ENCODE measurements around the gene DBP.
"Not testable (repeated sequence)": the region's sequence is repeated elsewhere in the genome, so short reads cannot be mapped to it uniquely, and the experiment has no call there.

DBP gene, protein sequence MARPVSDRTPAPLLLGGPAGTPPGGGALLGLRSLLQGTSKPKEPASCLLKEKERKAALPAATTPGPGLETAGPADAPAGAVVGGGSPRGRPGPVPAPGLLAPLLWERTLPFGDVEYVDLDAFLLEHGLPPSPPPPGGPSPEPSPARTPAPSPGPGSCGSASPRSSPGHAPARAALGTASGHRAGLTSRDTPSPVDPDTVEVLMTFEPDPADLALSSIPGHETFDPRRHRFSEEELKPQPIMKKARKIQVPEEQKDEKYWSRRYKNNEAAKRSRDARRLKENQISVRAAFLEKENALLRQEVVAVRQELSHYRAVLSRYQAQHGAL

GRCh38 chr19:48636859-48637448, at the start of gene DBP:
DBP (minus strand) TSS chr19:48637379; CDS start chr19:48636994, 385 bp downstream.
- DNase-seq (ENCODE audit: low read depth): no peak

GRCh38 chr19:48686637-48687036, 49.5 kb upstream of the DBP start:
- DNase-seq (ENCODE audit: low read depth): not testable (repeated sequence)

GRCh38 chr19:48686088-48686487, 48.9 kb upstream of the DBP start:
- no peak for DNase-seq (ENCODE audit: low read depth)

GRCh38 chr19:48685583-48685982, 48.4 kb upstream of the DBP start:
- no peak for DNase-seq (ENCODE audit: low read depth)

GRCh38 chr19:48683349-48683748, 46.2 kb upstream of the DBP start:
- DNase-seq (ENCODE audit: low read depth): no peak

- peak; percentile 77 for DNase-seq (ENCODE audit: low read depth)
Measured at GRCh38 chr19:48681127-48681470, 43.9 kb upstream of the DBP start.

DNA sequence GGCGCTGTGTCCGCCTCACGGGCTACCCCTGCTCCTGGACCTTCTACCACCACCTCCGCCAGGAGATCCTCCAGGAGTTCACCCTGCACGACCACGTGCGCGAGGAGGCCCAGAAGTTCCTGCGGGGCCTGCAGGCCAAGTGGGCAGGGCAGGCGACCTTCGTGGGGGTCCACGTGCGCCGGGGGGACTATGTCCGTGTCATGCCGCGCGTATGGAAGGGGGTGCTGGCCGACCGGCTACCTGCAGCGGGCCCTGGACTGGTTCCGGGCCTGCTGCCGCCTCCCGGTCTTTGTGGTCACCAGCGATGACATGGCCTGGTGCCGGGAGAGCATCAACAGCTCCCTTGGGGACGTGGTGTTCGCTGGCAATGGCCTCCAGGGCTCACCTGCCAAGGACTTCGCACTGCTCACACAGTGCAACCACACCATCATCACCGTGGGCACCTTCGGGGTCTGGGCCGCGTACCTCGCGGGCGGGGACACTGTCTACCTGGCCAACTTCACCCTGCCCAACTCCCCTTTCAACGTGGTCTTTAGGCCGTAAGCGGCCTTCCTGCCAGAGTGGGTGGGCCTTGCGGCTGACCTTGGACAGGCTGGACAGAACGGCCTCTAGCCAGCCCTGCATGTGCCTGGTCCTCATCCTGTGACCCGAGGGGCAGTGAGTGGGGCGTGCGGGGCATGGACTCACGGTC, 43.4 kb upstream of the DBP start:
- DNase-seq (ENCODE audit: low read depth): no peak

GRCh38 chr19:48680006-48680405, 42.8 kb upstream of the DBP start:
- DNase-seq (ENCODE audit: low read depth): not testable (repeated sequence)

- DNase-seq (ENCODE audit: low read depth): no peak
Measured at GRCh38 chr19:48678201-48678600, 41.0 kb upstream of the DBP start.

DNA sequence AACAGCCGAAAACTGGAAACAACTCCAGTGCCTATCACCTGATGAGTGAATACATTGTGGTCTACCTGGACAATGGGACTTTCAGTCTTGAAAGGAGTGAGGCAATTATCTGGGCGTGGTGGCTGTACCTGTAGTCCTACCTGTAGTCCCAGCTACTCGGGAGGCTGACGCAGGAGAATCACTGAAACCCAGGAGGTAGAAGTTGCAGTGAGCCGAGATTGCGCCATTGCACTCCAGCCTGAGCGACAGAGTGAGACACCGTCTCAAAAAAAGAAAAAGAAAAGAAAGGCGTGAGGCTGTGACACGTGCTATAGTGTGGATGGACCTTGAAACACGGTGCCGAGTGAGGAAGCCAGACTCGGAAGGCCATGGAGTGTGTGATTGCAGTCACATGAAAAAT, 39.7 kb upstream of the DBP start:
- no peak for DNase-seq (ENCODE audit: low read depth)

GRCh38 chr19:48676487-48676886, 39.3 kb upstream of the DBP start:
- DNase-seq (ENCODE audit: low read depth): no peak

- peak; percentile 50 for DNase-seq (ENCODE audit: low read depth)
Measured at GRCh38 chr19:48674921-48675824, 38.0 kb upstream of the DBP start.

- DNase-seq (ENCODE audit: low read depth): no peak
Measured at GRCh38 chr19:48674216-48674809, 37.1 kb upstream of the DBP start.

DNA sequence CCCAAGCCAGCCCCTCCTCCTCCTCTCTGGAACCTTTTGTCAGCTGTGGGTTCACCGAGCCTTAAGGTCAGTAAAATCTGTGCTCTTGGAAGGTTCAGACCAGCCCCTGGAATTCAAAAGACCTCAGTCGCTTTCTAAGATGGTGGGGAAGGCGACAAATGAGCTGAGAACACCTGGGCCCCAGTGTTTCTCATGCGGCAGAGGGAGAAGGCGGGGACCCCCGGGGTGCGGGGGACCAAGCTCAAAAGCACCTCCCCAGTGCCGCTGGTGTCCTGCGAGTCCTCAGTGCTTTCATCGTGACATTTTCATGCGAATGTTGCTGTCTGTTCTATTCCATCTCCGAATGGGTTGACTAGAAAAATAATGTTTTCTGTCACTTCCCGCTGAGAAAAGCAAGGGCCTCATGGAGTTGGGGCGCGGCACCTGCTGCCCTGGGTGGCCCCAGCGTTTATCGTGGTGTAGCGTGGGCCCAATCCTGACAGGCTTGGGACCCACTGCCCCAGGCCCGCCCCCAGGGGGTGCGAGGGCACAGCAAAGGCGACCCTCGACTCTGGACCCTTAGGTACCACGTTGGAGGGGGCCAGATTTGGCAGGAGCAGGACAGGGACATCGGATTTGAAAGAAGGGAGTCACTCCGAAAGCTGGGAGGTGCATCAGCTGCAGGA, 36.4 kb upstream of the DBP start:
- no peak for DNase-seq (ENCODE audit: low read depth)

- DNase-seq (ENCODE audit: low read depth): no peak
Measured at GRCh38 chr19:48672994-48673393, 35.8 kb upstream of the DBP start, which contains the start of gene NTN5. NTN5 (minus strand) TSS chr19:48673017; CDS start chr19:48670986, 2,031 bp downstream.

- no peak for DNase-seq (ENCODE audit: low read depth)
Measured at GRCh38 chr19:48671446-48671995, 34.3 kb upstream of the DBP start.

GRCh38 chr19:48670699-48671445, 33.7 kb upstream of the DBP start:
- no peak for DNase-seq (ENCODE audit: low read depth)

GRCh38 chr19:48669903-48670668, 32.9 kb upstream of the DBP start:
- DNase-seq (ENCODE audit: low read depth): no peak

DNA sequence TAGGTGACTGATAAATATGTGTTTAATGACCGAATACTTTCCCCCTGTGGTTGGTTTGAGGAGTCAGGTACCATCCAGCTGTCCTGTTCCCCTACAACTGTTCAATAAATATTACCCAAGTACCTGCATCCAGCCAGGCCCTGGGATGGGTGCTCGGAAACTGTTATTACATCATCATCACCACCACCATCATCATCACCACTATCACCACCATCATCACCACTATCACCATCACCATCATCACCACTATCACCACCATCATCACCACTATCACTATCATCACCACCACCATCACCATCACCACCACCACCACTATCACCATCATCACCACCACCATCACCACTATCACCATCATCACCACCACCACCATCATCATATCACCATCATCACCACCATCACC, 31.6 kb upstream of the DBP start:
- no peak for DNase-seq (ENCODE audit: low read depth)

All from HS-27A (cell line).